Sciatic nerve (tissue), 2 donors: ENCODE measurements around the gene FMO1. TPM values are rescaled to one million over a fixed set of nuclear protein-coding genes. Genes with fewer than 3 reads are reported as not detected.
"Not testable (repeated sequence)": the region's sequence is repeated elsewhere in the genome, so short reads cannot be mapped to it uniquely, and the experiment has no call there.

Source experiments
- ATAC-seq: fragments of 200-7000 bp; cut with Tn5 transposase; one replicate; pipeline ENCODE4 v1.9.1; 2020; ENCODE audit warnings: mild to moderate bottlenecking, moderate library complexity
- DNase-seq: peaks from one replicate; pipeline ENCODE4 v3.0.0-alpha.2; 2020; ENCODE audit warnings: low spot score
- intact Hi-C: fragments of 100-400 bp; cut with DNase I; formaldehyde crosslinking; loops from one replicate; pipeline ENCODE4 v1.14.2; 2022
- total RNA-seq: library from RNA; stranded (reverse); fragmentation: NEBNext Ultra II Directional; extraction: Animal tissue kit (Norgen Biotek cat#: 25700); gene quantifications from one replicate; pipeline ENCODE4 v1.2.1, GENCODE V29; 2021
- donor health status: DM: no; HTN: no; CAD: no.
- donor health status: DM: no; HTN: no; CAD: no.

FMO1 gene
- total RNA-seq, 1 donor from 2014 or later, result 10.2 TPM

- no peak for DNase-seq
- intact Hi-C loops, result no loop called here
- ATAC-seq, result no peak
Observed at GRCh38 chr1:171231326-171231725, 17.0 kb upstream of the FMO1 start.

- ATAC-seq (no peak), DNase-seq (no peak)
- intact Hi-C loops, result no loop called here
Observed at GRCh38 chr1:171233183-171233582, 15.1 kb upstream of the FMO1 start.

- intact Hi-C loops, DNase-seq, ATAC-seq: not testable (repeated sequence)
Observed at GRCh38 chr1:171236231-171236630, 12.1 kb upstream of the FMO1 start.

GRCh38 chr1:171243878-171244277, 4.4 kb upstream of the FMO1 start:
- DNase-seq, result no peak
- ATAC-seq, result no peak
- intact Hi-C loops, result no loop called here

GRCh38 chr1:171245458-171246064, 2.7 kb upstream of the FMO1 start:
- DNase-seq (no peak), ATAC-seq (peak; percentile 92)
- intact Hi-C loops, result no loop called here

GRCh38 chr1:171247501-171247900, 793 bp upstream of the FMO1 start:
- no peak for ATAC-seq
- intact Hi-C loops, result no loop called here

GRCh38 chr1:171248841-171249240, 547 bp downstream of the FMO1 start:
- DNase-seq (no peak), ATAC-seq (no peak)
- intact Hi-C loops, result no loop called here

More at GRCh38 chr1:171247501-171247900, 793 bp upstream of the FMO1 start:
- no peak for DNase-seq

GRCh38 chr1:171250263-171250662, 2.0 kb downstream of the FMO1 start:
- intact Hi-C loops, result no loop called here
- ATAC-seq, result no peak
- no peak for DNase-seq

- ATAC-seq (peak; percentile 68), DNase-seq (peak; percentile 67)
- intact Hi-C loops, result no loop called here
Observed at GRCh38 chr1:171251042-171251951, 3.0 kb downstream of the FMO1 start.

GRCh38 chr1:171251952-171252300, 3.6 kb downstream of the FMO1 start:
- intact Hi-C loops, result no loop called here
- no peak for DNase-seq
- ATAC-seq, result no peak

GRCh38 chr1:171252482-171252881, 4.2 kb downstream of the FMO1 start:
- DNase-seq, result no peak
- ATAC-seq, result peak; percentile 48
- intact Hi-C loops, result no loop called here

- ATAC-seq (no peak), DNase-seq (no peak)
- intact Hi-C loops, result no loop called here
Observed at GRCh38 chr1:171254859-171255258, 6.6 kb downstream of the FMO1 start.

GRCh38 chr1:171256940-171257606, 8.8 kb downstream of the FMO1 start:
- peak; percentile 63 for DNase-seq
- peak; percentile 82 for ATAC-seq
- intact Hi-C loops, result no loop called here

- DNase-seq (peak; percentile 63), ATAC-seq (peak; percentile 83)
- intact Hi-C loops, result no loop called here
Observed at GRCh38 chr1:171257607-171258076, 9.3 kb downstream of the FMO1 start.

GRCh38 chr1:171258429-171258828, 10.1 kb downstream of the FMO1 start:
- ATAC-seq (no peak), DNase-seq (no peak)
- intact Hi-C loops, result no loop called here

- DNase-seq (no peak), ATAC-seq (no peak)
- intact Hi-C loops, result no loop called here
Observed at GRCh38 chr1:171258943-171259342, 10.6 kb downstream of the FMO1 start.

GRCh38 chr1:171261336-171261735, 13.0 kb downstream of the FMO1 start:
- intact Hi-C loops, result no loop called here
- DNase-seq (no peak), ATAC-seq (no peak)

- intact Hi-C loops, result no loop called here
- DNase-seq, result no peak
- peak; percentile 78 for ATAC-seq
Observed at GRCh38 chr1:171263901-171264300, 15.6 kb downstream of the FMO1 start.

GRCh38 chr1:171265686-171266085, 17.4 kb downstream of the FMO1 start:
- intact Hi-C loops, result no loop called here
- ATAC-seq (no peak), DNase-seq (no peak)

GRCh38 chr1:171266930-171267329, 18.6 kb downstream of the FMO1 start:
- no peak for ATAC-seq
- DNase-seq, result no peak
- intact Hi-C loops, result no loop called here
